GM23338 (cell line): ENCODE results near the gene SMARCA2.

Experiments
- CREB1 ChIP-seq: fragments of 250-450 bp; sonication (Bioruptor Pico); IDR thresholded peaks from 2 replicates; pipeline ENCODE4 v1.5.0; 2020; ENCODE audit warnings: low read depth, mild to moderate bottlenecking, moderate library complexity
- CTCF ChIP-seq, 2 experiments: fragments of 200-600 bp in 1 of 2; sonication (generic) in 1 of 2; conservative IDR thresholded peaks; 2 replicates each; pipeline versions ENCODE4 v1.5.1 to v1.6.1; 2016 to 2017; ENCODE audit warnings: antibody characterized with exemption in 2 of 2, low read depth in 2 of 2, mild to moderate bottlenecking in 2 of 2, moderate library complexity in 1 of 2
- ETS1 ChIP-seq: IDR thresholded peaks from 2 replicates; pipeline ENCODE4 v1.6.1; 2016; ENCODE audit warnings: antibody characterized with exemption
- EZH2 ChIP-seq: fragments of 200-600 bp; sonication (generic); IDR thresholded peaks from one replicate; pipeline ENCODE4 v1.8.0; 2017; ENCODE audit warnings: antibody characterized with exemption, mild to moderate bottlenecking, low read depth; ENCODE audit not compliant: unreplicated experiment
- EZH2phosphoT487 ChIP-seq: fragments of 200-600 bp; sonication (generic); IDR thresholded peaks from one replicate; pipeline ENCODE4 v1.8.1; 2018; ENCODE audit warnings: antibody characterized with exemption; ENCODE audit not compliant: unreplicated experiment
- JUNB ChIP-seq: IDR thresholded peaks from one replicate; pipeline ENCODE4 v1.6.1; 2016; ENCODE audit warnings: antibody characterized with exemption; ENCODE audit not compliant: unreplicated experiment
- NANOG ChIP-seq: IDR thresholded peaks from 2 replicates; pipeline ENCODE4 v1.6.1; 2016; ENCODE audit warnings: antibody characterized with exemption, borderline replicate concordance
- POLR2AphosphoS5 ChIP-seq: IDR thresholded peaks from 2 replicates; pipeline ENCODE4 v1.6.1; 2016; ENCODE audit warnings: antibody characterized with exemption, low read depth
- REST ChIP-seq: IDR thresholded peaks from one replicate; pipeline ENCODE4 v1.6.1; 2018; ENCODE audit warnings: antibody characterized with exemption; ENCODE audit not compliant: unreplicated experiment
- ZNF462 ChIP-seq: fragments of 250-450 bp; sonication (Bioruptor Pico); IDR thresholded peaks from 2 replicates; pipeline ENCODE4 v1.5.0; 2020; ENCODE audit warnings: mild to moderate bottlenecking, moderate library complexity

GRCh38 chr9:2024888-2025782 lies 10.0 kb downstream of the SMARCA2 start:
- no peak for TF ChIP-seq CTCF (conservative IDR thresholded peaks at IDR 0.05; ENCODE audit: low read depth in 2 of 2)
- no peak for TF ChIP-seq REST
- TF ChIP-seq NANOG = no peak
- TF ChIP-seq ETS1 = no peak
- TF ChIP-seq EZH2 = no peak
- no peak for TF ChIP-seq CREB1 (CRISPR knock-in tag)
- TF ChIP-seq POLR2AphosphoS5 = no peak
- TF ChIP-seq EZH2phosphoT487 = no peak
- TF ChIP-seq JUNB = no peak
- TF ChIP-seq ZNF462 = no peak; the same call in 1 of the 2 replicates
